Right renal pelvis (tissue), 4 donors: Measurements from ENCODE around the gene ERCC6L. TPM values are rescaled to one million over a fixed set of nuclear protein-coding genes. Genes with fewer than 3 reads are reported as not detected.
"Not testable (repeated sequence)": the region's sequence is repeated elsewhere in the genome, so short reads cannot be mapped to it uniquely, and the experiment has no call there.

Experiments used
- DNase-seq, 4 donors: peaks; one replicate each; pipeline ENCODE4 v3.0.0-alpha.2; 2013; ENCODE audit warnings: low read depth in 4 of 4, low spot score in 3 of 4, missing footprints in 1 of 4
- polyA plus RNA-seq, 4 donors: library from polyadenylated mRNA; unstranded; fragments of 120-200 nt; gene quantifications; one replicate each; pipeline ENCODE4 v1.2.1, GENCODE V29; 2013; ENCODE audit not compliant: insufficient read length in 4 of 4

Gene ERCC6L
- polyA plus RNA-seq, 4 donors: 3.9 to 5.2 (median 4.6) TPM

GRCh38 chrX:72247206-72247942 is 8.5 kb upstream of the ERCC6L start:
- no peak for DNase-seq

- DNase-seq: no peak
Measured at GRCh38 chrX:72245461-72246089, 6.7 kb upstream of the ERCC6L start.

GRCh38 chrX:72243472-72243871 is 4.6 kb upstream of the ERCC6L start:
- DNase-seq: no peak

- DNase-seq: no peak
Measured at GRCh38 chrX:72240976-72241375, 2.1 kb upstream of the ERCC6L start.

- DNase-seq: no peak
Measured at GRCh38 chrX:72238183-72238582, 644 bp downstream of the ERCC6L start.

- no peak for DNase-seq
Measured at GRCh38 chrX:72236841-72237240, 2.0 kb downstream of the ERCC6L start.

GRCh38 chrX:72230290-72230689 is 8.5 kb downstream of the ERCC6L start:
- no peak for DNase-seq

GRCh38 chrX:72220375-72220774 is 18.5 kb downstream of the ERCC6L start:
- DNase-seq: not testable (repeated sequence)

- no peak for DNase-seq
Measured at GRCh38 chrX:72216973-72217372, 21.9 kb downstream of the ERCC6L start.

- no peak for DNase-seq
Measured at GRCh38 chrX:72208126-72208800, 30.6 kb downstream of the ERCC6L start.

- no peak for DNase-seq
Measured at GRCh38 chrX:72207366-72207765, 31.5 kb downstream of the ERCC6L start.

GRCh38 chrX:72205706-72206105 is 33.1 kb downstream of the ERCC6L start:
- DNase-seq: no peak

- DNase-seq: no peak
Measured at GRCh38 chrX:72203421-72203820, 35.4 kb downstream of the ERCC6L start.

- no peak for DNase-seq
Measured at GRCh38 chrX:72202792-72203401, 35.9 kb downstream of the ERCC6L start.

- DNase-seq: no peak
Measured at GRCh38 chrX:72201836-72202536, 36.8 kb downstream of the ERCC6L start.

- no peak for DNase-seq
Measured at GRCh38 chrX:72182924-72183323, 55.9 kb downstream of the ERCC6L start.

GRCh38 chrX:72181178-72182125 is 57.4 kb downstream of the ERCC6L start, which contains the start of gene PIN4:
PIN4 (plus strand) TSS chrX:72181757; CDS start chrX:72181786, 29 bp downstream.
- DNase-seq: peak; percentile 76 to 94 (median 90)

GRCh38 chrX:72180539-72180938 is 58.3 kb downstream of the ERCC6L start:
- DNase-seq: no peak

- DNase-seq: no peak
Measured at GRCh38 chrX:72176981-72177380, 61.8 kb downstream of the ERCC6L start.
